H9 (cell line): ENCODE data around the gene CMTM7. TPM values are rescaled to one million over a fixed set of nuclear protein-coding genes. Genes with fewer than 3 reads are reported as not detected.

Source experiments
- DNase-seq: peaks from one replicate; pipeline ENCODE4 v3.0.0-alpha.2; 2017
- H2AFZ ChIP-seq: one replicate; pipeline ENCODE4 v1.6.1; 2013; ENCODE audit warnings: mild to moderate bottlenecking, low read length, control low read depth, moderate library complexity
- H2AK5ac ChIP-seq: 2 replicates; pipeline ENCODE4 v1.6.1; 2013; ENCODE audit warnings: low read length, control low read depth, mixed read lengths; ENCODE audit not compliant: insufficient read length
- H2BK120ac ChIP-seq: one replicate; pipeline ENCODE4 v1.6.1; 2013; ENCODE audit warnings: low read depth, mild to moderate bottlenecking, low read length, control low read depth, inconsistent platforms; ENCODE audit not compliant: poor library complexity, severe bottlenecking
- H2BK12ac ChIP-seq: 2 replicates; pipeline ENCODE4 v1.6.1; 2013; ENCODE audit warnings: low read length, control low read depth, mixed read lengths, low read depth; ENCODE audit not compliant: insufficient read length
- H2BK15ac ChIP-seq: 2 replicates; pipeline ENCODE4 v1.6.1; 2013; ENCODE audit warnings: low read depth, low read length, control low read depth
- H2BK20ac ChIP-seq: one replicate; pipeline ENCODE4 v1.6.1; 2013; ENCODE audit warnings: low read depth, mild to moderate bottlenecking, low read length, control low read depth, inconsistent platforms; ENCODE audit not compliant: poor library complexity, severe bottlenecking
- H2BK5ac ChIP-seq: 2 replicates; pipeline ENCODE4 v1.6.1; 2013; ENCODE audit warnings: low read length, control low read depth, mixed read lengths; ENCODE audit not compliant: insufficient read length
- H3K14ac ChIP-seq: 2 replicates; pipeline ENCODE4 v1.6.1; 2013; ENCODE audit warnings: low read length, control low read depth; ENCODE audit not compliant: insufficient read depth
- H3K18ac ChIP-seq: 2 replicates; pipeline ENCODE4 v1.6.1; 2013; ENCODE audit warnings: low read depth, mild to moderate bottlenecking, mixed read lengths, low read length, control low read depth; ENCODE audit not compliant: insufficient read length
- H3K23ac ChIP-seq: 2 replicates; pipeline ENCODE4 v1.6.1; 2013; ENCODE audit warnings: low read length, control low read depth, mixed read lengths, low read depth; ENCODE audit not compliant: insufficient read length
- H3K23me2 ChIP-seq: 2 replicates; pipeline ENCODE4 v1.6.1; 2013; ENCODE audit warnings: low read depth, mild to moderate bottlenecking, mixed read lengths, low read length, control low read depth; ENCODE audit not compliant: insufficient read length, poor library complexity, severe bottlenecking
- H3K27ac ChIP-seq: 2 replicates; pipeline ENCODE4 v1.5.1; 2013; ENCODE audit warnings: low read length, control low read depth, mixed read lengths, low read depth; ENCODE audit not compliant: insufficient read length
- H3K27me3 ChIP-seq: 2 replicates; pipeline ENCODE4 v1.6.1; 2013; ENCODE audit warnings: low read length, control low read depth, inconsistent platforms; ENCODE audit not compliant: insufficient read depth
- H3K4ac ChIP-seq: 2 replicates; pipeline ENCODE4 v1.6.1; 2013; ENCODE audit warnings: low read depth, mild to moderate bottlenecking, control low read depth, inconsistent platforms, low read length, moderate library complexity
- H3K4me1 ChIP-seq: 2 replicates; pipeline ENCODE4 v1.6.1; 2013; ENCODE audit warnings: low read length, control low read depth, inconsistent platforms; ENCODE audit not compliant: insufficient read depth
- H3K4me2 ChIP-seq: 2 replicates; pipeline ENCODE4 v1.6.1; 2013; ENCODE audit warnings: low read length, control low read depth, mixed read lengths; ENCODE audit not compliant: insufficient read length, insufficient read depth
- H3K56ac ChIP-seq: 2 replicates; pipeline ENCODE4 v1.6.1; 2013; ENCODE audit warnings: low read depth, mild to moderate bottlenecking, mixed read lengths, low read length, control low read depth; ENCODE audit not compliant: insufficient read length
- H3K79me1 ChIP-seq: 2 replicates; pipeline ENCODE4 v1.6.1; 2013; ENCODE audit warnings: low read depth, mild to moderate bottlenecking, moderate library complexity, low read length, control low read depth, inconsistent platforms; ENCODE audit not compliant: insufficient read depth, poor library complexity, severe bottlenecking
- H3K79me2 ChIP-seq: 2 replicates; pipeline ENCODE4 v1.6.1; 2013; ENCODE audit warnings: low read length, control low read depth, inconsistent platforms; ENCODE audit not compliant: insufficient read depth
- H3K9ac ChIP-seq: 2 replicates; pipeline ENCODE4 v1.6.1; 2013; ENCODE audit warnings: low read length, control low read depth, mixed read lengths; ENCODE audit not compliant: insufficient read length; ENCODE audit errors: extremely low read depth
- H3K9me3 ChIP-seq: one replicate; pipeline ENCODE4 v1.6.1; 2013; ENCODE audit warnings: low read depth, low read length, inconsistent platforms; ENCODE audit not compliant: control insufficient read depth
- H3T11ph ChIP-seq: one replicate; pipeline ENCODE4 v1.6.1; 2013; ENCODE audit warnings: mild to moderate bottlenecking, low read length, control low read depth, inconsistent platforms
- H4K20me1 ChIP-seq: one replicate; pipeline ENCODE4 v1.6.1; 2013; ENCODE audit not compliant: control insufficient read depth, insufficient read length, insufficient read depth
- H4K5ac ChIP-seq: 2 replicates; pipeline ENCODE4 v1.6.1; 2013; ENCODE audit warnings: low read depth, mild to moderate bottlenecking, mixed read lengths, low read length, control low read depth; ENCODE audit not compliant: insufficient read length
- H4K8ac ChIP-seq: replicated peaks from 2 replicates; pipeline ENCODE4 v1.6.1; 2013; ENCODE audit warnings: low read length, control low read depth, mixed read lengths, low read depth; ENCODE audit not compliant: insufficient read length
- H4K91ac ChIP-seq: 2 replicates; pipeline ENCODE4 v1.6.1; 2013; ENCODE audit warnings: low read depth, mild to moderate bottlenecking, moderate library complexity, mixed read lengths, low read length, control low read depth; ENCODE audit not compliant: insufficient read length
- H3K27ac Mint-ChIP-seq, 3 experiments: 2 replicates in 2 of 3; 3 replicates in 1 of 3; pipeline ENCODE4 v1.8.0; 2020 to 2021; ENCODE audit warnings: mixed read lengths in 3 of 3, mild to moderate bottlenecking in 1 of 3, moderate library complexity in 1 of 3
- H3K27me3 Mint-ChIP-seq: 2 replicates; pipeline ENCODE4 v1.8.0; 2021; ENCODE audit warnings: low read depth, mild to moderate bottlenecking, moderate library complexity, mixed read lengths
- H3K36me3 Mint-ChIP-seq, 3 experiments: 2 replicates in 2 of 3; 3 replicates in 1 of 3; pipeline ENCODE4 v1.8.0; 2020 to 2021; ENCODE audit warnings: low read depth in 3 of 3, mixed read lengths in 3 of 3; ENCODE audit not compliant: insufficient read depth in 1 of 3
- H3K4me1 Mint-ChIP-seq, 2 experiments: 2 replicates each; pipeline ENCODE4 v1.8.0; 2020; ENCODE audit warnings: mixed read lengths in 2 of 2
- H3K4me3 Mint-ChIP-seq, 2 experiments: 2 replicates in 1 of 2; 3 replicates in 1 of 2; pipeline ENCODE4 v1.8.0; 2020 to 2021; ENCODE audit warnings: mild to moderate bottlenecking in 2 of 2, mixed read lengths in 2 of 2, moderate library complexity in 1 of 2
- H3K9me3 Mint-ChIP-seq, 2 experiments: 2 replicates in 1 of 2; 3 replicates in 1 of 2; pipeline ENCODE4 v1.8.0; 2020; ENCODE audit warnings: mild to moderate bottlenecking in 2 of 2, mixed read lengths in 2 of 2, moderate library complexity in 1 of 2
- CTCF ChIP-seq: fragments of 200-600 bp; sonication (generic); conservative IDR thresholded peaks from 3 replicates; pipeline ENCODE4 v1.8.0; 2021; ENCODE audit warnings: antibody characterized with exemption, mild to moderate bottlenecking
- WGBS: extraction: QIAGEN DNeasy Blood & Tissue Kit; methylation state at CpG from one replicate; pipeline ENCODE4 v1.1.7; 2013; ENCODE audit warnings: missing lambda C conversion rate, low lambda C conversion rate, mixed read lengths; ENCODE audit not compliant: insufficient read length; ENCODE audit errors: extremely low coverage; 5-methylcytosine and 5-hydroxymethylcytosine counted together
- total RNA-seq: library from RNA; stranded (reverse); gene quantifications from 2 replicates; pipeline ENCODE4 v1.2.1, GENCODE V29; 2021

The CMTM7 gene
- total RNA-seq, 1 experiment from 2014 or later: 23.9 TPM

- no peak overlapping the region for H3K18ac ChIP-seq
- DNase-seq: no peak
- no peaks in the 10 kb centered on the region for H3K27me3 ChIP-seq
- H4K20me1 ChIP-seq: no peaks in the 10 kb centered on the region
- H3K9ac ChIP-seq: no peak overlapping the region
- H3K9me3 ChIP-seq: no peaks in the 10 kb centered on the region
- no peak overlapping the region for H3K56ac ChIP-seq
- no peak for TF ChIP-seq CTCF
- no peak overlapping the region for H3T11ph ChIP-seq
- no peak overlapping the region for H2AFZ ChIP-seq
- no peak overlapping the region for H3K4me2 ChIP-seq
- H3K79me1 ChIP-seq: no peaks in the 10 kb centered on the region
- no peak overlapping the region for H2BK5ac ChIP-seq
- H3K23ac ChIP-seq: no peak overlapping the region
- Mint-ChIP-seq H3K27me3 (no peaks in the 10 kb centered on the region), H3K9me3 (no peaks in the 10 kb centered on the region), H3K36me3 (no peaks in the 10 kb centered on the region; a peak in 1 of 7 replicates), H3K27ac (no peak overlapping the region), H3K4me1 (peaks cover 24 to 25% of the 10 kb centered on the region in 2 experiments), H3K4me3 (no peak overlapping the region)
- no peak overlapping the region for H2BK120ac ChIP-seq
- no peak overlapping the region for H2AK5ac ChIP-seq
- no peak overlapping the region for H3K27ac ChIP-seq
- H3K4me1 ChIP-seq: peaks cover 5% of the 10 kb centered on the region
- no peak overlapping the region for H4K8ac ChIP-seq
- H3K4ac ChIP-seq: no peak overlapping the region
- H2BK20ac ChIP-seq: no peak overlapping the region
- H4K5ac ChIP-seq: no peak overlapping the region
- no peak overlapping the region for H2BK15ac ChIP-seq
- no peak overlapping the region for H3K14ac ChIP-seq
- no peak overlapping the region for H4K91ac ChIP-seq
- no peaks in the 10 kb centered on the region for H3K79me2 ChIP-seq
- H3K23me2 ChIP-seq: no peaks in the 10 kb centered on the region
- WGBS: no CpG with 5 or more reads among the region's 2 CpGs
- H2BK12ac ChIP-seq: no peak overlapping the region
These were observed 38.3 kb upstream of the CMTM7 start for GRCh38 chr3:32353351-32353750.
